Suprapubic skin (tissue), 3 donors: Measurements from ENCODE around the gene CWC27.

Source experiments
- POLR2A ChIP-seq, 2 donors: fragments of 450-650 bp; IDR thresholded peaks; one replicate each; pipeline ENCODE4 v1.6.1; 2017; ENCODE audit warnings: antibody characterized with exemption in 2 of 2, mild to moderate bottlenecking in 2 of 2, moderate library complexity in 2 of 2
- TF ChIP-seq, protein P1 (sequence below), 2 donors: fragments of 200-600 bp in 1 of 2; fragments of 450-650 bp in 1 of 2; sonication (generic) in 1 of 2; IDR thresholded peaks; one replicate each; pipeline ENCODE4 v1.5.1; 2016 to 2019; ENCODE audit warnings: antibody characterized with exemption in 2 of 2, mild to moderate bottlenecking in 1 of 2, moderate library complexity in 1 of 2

DNA sequence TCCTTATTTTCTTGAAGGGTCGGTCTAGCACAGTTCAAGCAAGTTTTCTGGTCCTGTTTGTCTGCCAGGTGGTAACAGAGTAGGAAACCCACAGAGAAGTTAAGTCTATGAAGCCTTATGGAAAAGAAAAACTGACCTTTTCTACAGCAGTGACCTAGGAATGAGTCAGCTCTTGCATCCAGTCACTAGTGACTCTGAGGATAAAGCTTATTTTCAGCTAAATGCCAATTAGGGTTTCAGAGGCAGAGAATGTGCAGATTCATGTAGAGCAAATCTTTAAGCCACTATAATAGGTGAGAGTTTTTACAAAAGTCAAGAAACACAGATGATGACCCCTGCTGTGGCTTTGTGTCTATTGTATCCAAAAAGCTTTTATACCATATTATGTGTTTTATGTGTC, 100.7 kb downstream of the CWC27 start:
- TF ChIP-seq, protein P1, sequence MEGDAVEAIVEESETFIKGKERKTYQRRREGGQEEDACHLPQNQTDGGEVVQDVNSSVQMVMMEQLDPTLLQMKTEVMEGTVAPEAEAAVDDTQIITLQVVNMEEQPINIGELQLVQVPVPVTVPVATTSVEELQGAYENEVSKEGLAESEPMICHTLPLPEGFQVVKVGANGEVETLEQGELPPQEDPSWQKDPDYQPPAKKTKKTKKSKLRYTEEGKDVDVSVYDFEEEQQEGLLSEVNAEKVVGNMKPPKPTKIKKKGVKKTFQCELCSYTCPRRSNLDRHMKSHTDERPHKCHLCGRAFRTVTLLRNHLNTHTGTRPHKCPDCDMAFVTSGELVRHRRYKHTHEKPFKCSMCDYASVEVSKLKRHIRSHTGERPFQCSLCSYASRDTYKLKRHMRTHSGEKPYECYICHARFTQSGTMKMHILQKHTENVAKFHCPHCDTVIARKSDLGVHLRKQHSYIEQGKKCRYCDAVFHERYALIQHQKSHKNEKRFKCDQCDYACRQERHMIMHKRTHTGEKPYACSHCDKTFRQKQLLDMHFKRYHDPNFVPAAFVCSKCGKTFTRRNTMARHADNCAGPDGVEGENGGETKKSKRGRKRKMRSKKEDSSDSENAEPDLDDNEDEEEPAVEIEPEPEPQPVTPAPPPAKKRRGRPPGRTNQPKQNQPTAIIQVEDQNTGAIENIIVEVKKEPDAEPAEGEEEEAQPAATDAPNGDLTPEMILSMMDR (IDR thresholded peaks at IDR 0.05), result no peak
- TF ChIP-seq POLR2A (IDR thresholded peaks at IDR 0.05), result no peak
